Kidney (tissue), 14 donors: ENCODE data around the gene AGK. TPM values are rescaled to one million over a fixed set of nuclear protein-coding genes. Genes with fewer than 3 reads are reported as not detected.

Experiments
- DNase-seq, 5 donors: peaks; one replicate each; pipeline ENCODE4 v3.0.0-alpha.2; 2013 to 2020
- FAIRE-seq: peaks from 2 replicates; lab custom pipeline; 2012; peaks lifted over from hg19 to GRCh38; lab: Jason Lieb, UNC
- H3K27ac ChIP-seq, 2 donors: one replicate each; pipeline ENCODE4 v1.7.0; 2013; ENCODE audit warnings: low read depth in 2 of 2, low read length in 2 of 2, inconsistent platforms in 1 of 2
- H3K27me3 ChIP-seq: one replicate; pipeline ENCODE4 v1.7.1; 2013; ENCODE audit warnings: low read length, inconsistent platforms; ENCODE audit not compliant: control insufficient read depth, insufficient read depth
- H3K36me3 ChIP-seq, 3 donors: one replicate each; pipeline versions ENCODE4 v1.7.0 to v1.7.1; 2013; ENCODE audit warnings: low read length in 3 of 3, control low read depth in 1 of 3, inconsistent platforms in 1 of 3; ENCODE audit not compliant: insufficient read depth in 3 of 3, control insufficient read depth in 2 of 3
- H3K4me1 ChIP-seq, 3 donors: one replicate each; pipeline versions ENCODE4 v1.7.0 to v1.7.1; 2013; ENCODE audit warnings: low read length in 3 of 3, inconsistent platforms in 1 of 3, low read depth in 1 of 3; ENCODE audit not compliant: control insufficient read depth in 2 of 3, insufficient read depth in 2 of 3
- H3K4me3 ChIP-seq, 3 donors: one replicate each; pipeline versions ENCODE4 v1.7.0 to v1.8.1; 2013; ENCODE audit warnings: low read length in 3 of 3, control low read depth in 1 of 3, inconsistent platforms in 1 of 3
- H3K9ac ChIP-seq, 3 donors: one replicate each; pipeline versions ENCODE4 v1.7.0 to v1.7.1; 2013; ENCODE audit warnings: low read length in 3 of 3, control low read depth in 1 of 3, inconsistent platforms in 1 of 3
- H3K9me3 ChIP-seq, 3 donors: one replicate each; pipeline versions ENCODE4 v1.7.0 to v1.7.1; 2013; ENCODE audit warnings: low read length in 3 of 3, control low read depth in 1 of 3, inconsistent platforms in 1 of 3; ENCODE audit not compliant: control insufficient read depth in 2 of 3, insufficient read depth in 1 of 3
- intact Hi-C: fragments of 100-400 bp; cut with DNase I; formaldehyde crosslinking; loops from one replicate; pipeline ENCODE4 v1.11.1; 2022
- polyA plus RNA-seq: library from polyadenylated mRNA; stranded (reverse); fragments of 350-450 nt; fragmentation: Illumina TruSeq; extraction: RNeasy Lipid Tissue Mini Kit (QIAGEN cat#74804); gene quantifications from one replicate; pipeline ENCODE4 v1.2.3, GENCODE V29; 2014; ENCODE audit warnings: low read depth, low replicate concordance; ENCODE audit not compliant: insufficient read depth
- total RNA-seq: library from RNA; stranded (reverse); fragmentation: NEBNext Ultra II Directional; extraction: Animal tissue kit (Norgen Biotek cat#: 25700); gene quantifications from one replicate; pipeline ENCODE4 v1.2.1, GENCODE V29; 2021
- TF ChIP-seq, protein P1 (sequence below): IDR thresholded peaks from 3 replicates; pipeline ENCODE4 v1.5.1; 2012; ENCODE audit warnings: mild to moderate bottlenecking, moderate library complexity, borderline replicate concordance; ENCODE audit not compliant: insufficient read depth; ENCODE audit errors: extremely low read depth
- donor health status: control.
- donor health status: control.
- donor health status: control.
- donor health status: control.
- donor health status: control.
- donor health status: DM: yes; HTN: yes; CAD: no.
- donor health status: Normal renal cell carcinoma (clear cell type).

Gene AGK
- total and polyA plus RNA-seq, 2 donors from 2014 or later: 17.7 to 30.7 TPM

DNA sequence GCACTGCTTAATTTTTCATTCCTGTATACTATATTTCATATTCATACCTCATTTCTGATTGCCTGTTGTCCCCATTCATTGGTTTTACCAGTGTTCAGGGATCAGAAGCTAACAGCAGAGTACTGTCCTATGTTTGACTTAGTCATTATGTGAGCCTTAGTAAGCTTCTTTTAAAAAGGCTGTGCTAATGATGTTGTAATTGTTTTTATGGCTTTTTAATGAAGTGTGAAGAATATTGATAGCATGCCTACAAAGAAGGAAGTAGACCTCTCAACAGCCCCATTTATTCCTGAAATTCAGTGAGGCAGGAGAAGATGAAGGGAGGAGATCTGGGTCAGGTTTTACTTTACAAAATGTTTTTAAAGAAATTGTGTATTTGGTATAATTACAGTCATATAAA lies 61.7 kb downstream of the AGK start:
- FAIRE-seq: no peak

DNA sequence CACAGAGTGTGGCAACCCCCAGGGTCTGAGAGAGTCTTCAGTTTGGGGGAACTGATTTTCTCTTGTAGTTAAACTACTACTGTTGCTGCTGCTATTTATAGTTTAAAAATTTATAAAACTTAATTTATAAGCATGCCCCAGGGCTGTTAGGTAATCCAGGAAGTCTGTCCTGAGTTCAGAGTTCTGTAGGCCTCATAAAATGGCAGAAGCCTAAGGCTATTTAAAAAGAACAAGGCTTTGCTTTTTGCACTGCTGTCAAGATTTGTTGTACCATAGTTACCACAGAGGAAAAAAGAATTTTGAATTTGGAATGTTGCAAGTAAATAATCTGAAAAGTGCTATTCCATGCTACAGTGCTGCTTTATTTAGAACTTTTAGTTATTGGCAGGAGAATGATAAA lies 66.1 kb downstream of the AGK start:
- no peak overlapping the region for H3K27ac ChIP-seq

More for the DNA sequence above, 61.7 kb downstream of the AGK start:
- H3K27me3 ChIP-seq: no peaks in the 10 kb centered on the region
- no peak overlapping the region for H3K9ac ChIP-seq
- DNase-seq: no peak
- no peaks in the 10 kb centered on the region for H3K9me3 ChIP-seq
- intact Hi-C loops: no loop called here
- TF ChIP-seq, protein P1, sequence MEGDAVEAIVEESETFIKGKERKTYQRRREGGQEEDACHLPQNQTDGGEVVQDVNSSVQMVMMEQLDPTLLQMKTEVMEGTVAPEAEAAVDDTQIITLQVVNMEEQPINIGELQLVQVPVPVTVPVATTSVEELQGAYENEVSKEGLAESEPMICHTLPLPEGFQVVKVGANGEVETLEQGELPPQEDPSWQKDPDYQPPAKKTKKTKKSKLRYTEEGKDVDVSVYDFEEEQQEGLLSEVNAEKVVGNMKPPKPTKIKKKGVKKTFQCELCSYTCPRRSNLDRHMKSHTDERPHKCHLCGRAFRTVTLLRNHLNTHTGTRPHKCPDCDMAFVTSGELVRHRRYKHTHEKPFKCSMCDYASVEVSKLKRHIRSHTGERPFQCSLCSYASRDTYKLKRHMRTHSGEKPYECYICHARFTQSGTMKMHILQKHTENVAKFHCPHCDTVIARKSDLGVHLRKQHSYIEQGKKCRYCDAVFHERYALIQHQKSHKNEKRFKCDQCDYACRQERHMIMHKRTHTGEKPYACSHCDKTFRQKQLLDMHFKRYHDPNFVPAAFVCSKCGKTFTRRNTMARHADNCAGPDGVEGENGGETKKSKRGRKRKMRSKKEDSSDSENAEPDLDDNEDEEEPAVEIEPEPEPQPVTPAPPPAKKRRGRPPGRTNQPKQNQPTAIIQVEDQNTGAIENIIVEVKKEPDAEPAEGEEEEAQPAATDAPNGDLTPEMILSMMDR: no peak
- H3K4me3 ChIP-seq: no peak overlapping the region
- no peaks in the 10 kb centered on the region for H3K4me1 ChIP-seq
- H3K27ac ChIP-seq: no peak overlapping the region
- H3K36me3 ChIP-seq: peaks cover 0 to 6% (median 3%) of the 10 kb centered on the region in 3 donors

DNA sequence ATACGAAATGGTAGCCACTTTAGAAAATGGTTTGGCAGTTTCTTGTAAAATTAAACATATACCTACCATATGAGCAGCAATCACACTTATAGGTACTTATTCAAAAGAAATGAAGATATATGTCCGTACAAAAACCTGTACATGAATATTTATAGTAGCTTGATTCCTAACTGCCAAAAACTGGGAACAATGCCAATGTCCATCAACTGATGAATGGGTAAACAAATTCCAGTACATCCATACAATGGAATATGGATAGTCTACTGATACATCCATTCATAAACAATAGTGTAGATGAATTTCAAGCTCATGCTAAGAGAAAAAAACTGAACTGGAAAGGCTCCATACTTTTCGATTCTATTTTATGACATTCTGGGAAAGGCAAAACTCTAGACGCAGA lies 68.5 kb downstream of the AGK start:
- FAIRE-seq (no peak), DNase-seq (no peak)
- H3K9me3 ChIP-seq: no peaks in the 10 kb centered on the region
- H3K36me3 ChIP-seq: peaks cover 0 to 8% (median 7%) of the 10 kb centered on the region in 3 donors
- TF ChIP-seq, protein P1: no peak
- H3K9ac ChIP-seq: no peak overlapping the region
- no peak overlapping the region for H3K27ac ChIP-seq
- H3K27me3 ChIP-seq: no peaks in the 10 kb centered on the region
- H3K4me3 ChIP-seq: no peak overlapping the region
- intact Hi-C loops: no loop called here
- no peaks in the 10 kb centered on the region for H3K4me1 ChIP-seq

More for the DNA sequence above, 66.1 kb downstream of the AGK start:
- Histone ChIP-seq H3K9ac (no peak overlapping the region), H3K27me3 (no peaks in the 10 kb centered on the region), H3K36me3 (peaks cover 0 to 3% (median 2%) of the 10 kb centered on the region in 3 donors), H3K4me3 (no peak overlapping the region), H3K4me1 (no peaks in the 10 kb centered on the region), H3K9me3 (no peaks in the 10 kb centered on the region)
- DNase-seq: peak in 2 of 5 donors; percentile 7 to 8
- intact Hi-C loops: no loop called here
- TF ChIP-seq, protein P1: no peak
- no peak for FAIRE-seq

DNA sequence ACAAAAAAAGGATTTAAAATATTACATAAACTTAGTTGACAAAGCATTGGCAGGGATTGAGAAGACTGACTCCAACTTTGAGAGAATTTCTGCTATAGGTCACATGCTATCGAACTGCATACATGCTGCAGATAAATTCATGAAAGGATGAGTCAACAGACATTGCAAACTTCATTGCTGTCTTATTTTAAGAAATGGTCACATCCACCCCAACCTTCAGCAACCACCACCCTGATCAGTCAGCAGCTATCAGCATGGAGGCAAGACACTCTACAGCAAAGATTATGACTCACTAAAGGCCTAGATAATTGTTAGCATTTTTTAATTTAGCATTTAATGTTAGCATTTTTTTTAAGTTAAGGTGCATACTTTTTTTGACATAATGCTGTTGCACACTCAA lies 73.6 kb downstream of the AGK start:
- H3K27ac ChIP-seq: no peak overlapping the region
- FAIRE-seq (no peak), DNase-seq (no peak)
- intact Hi-C loops: no loop called here
- TF ChIP-seq, protein P1: no peak
- H3K27me3 ChIP-seq: no peaks in the 10 kb centered on the region
- H3K4me1 ChIP-seq: no peaks in the 10 kb centered on the region
- no peak overlapping the region for H3K4me3 ChIP-seq
- H3K36me3 ChIP-seq: peaks cover 0 to 10% (median 7%) of the 10 kb centered on the region in 3 donors
- no peak overlapping the region for H3K9ac ChIP-seq
- H3K9me3 ChIP-seq: no peaks in the 10 kb centered on the region
